Neural progenitor cell (in vitro differentiated cells): ENCODE results near the gene TRIM7.

Source experiments
- EZH2 ChIP-seq: fragments of 200-600 bp; sonication (generic); IDR thresholded peaks from 2 replicates; pipeline ENCODE4 v1.6.1; 2017; ENCODE audit warnings: antibody characterized with exemption, mild to moderate bottlenecking, moderate library complexity
- EZH2phosphoT487 ChIP-seq: fragments of 200-600 bp; sonication (generic); IDR thresholded peaks from 2 replicates; pipeline ENCODE4 v1.6.1; 2017; ENCODE audit warnings: antibody characterized with exemption

- TF ChIP-seq EZH2 (no peak), EZH2phosphoT487 (no peak)
Observed at GRCh38 chr5:181236954-181237641, 32.1 kb upstream of the TRIM7 start.
